ENCODE results near the gene ACCSL. TPM values are rescaled to one million over a fixed set of nuclear protein-coding genes. Genes with fewer than 3 reads are reported as not detected.
A peak's percentile ranks its signal among the peaks of the same experiment; 100 is the strongest.

ACCSL gene
- total RNA-seq, 4 donors from 2014 or later = not detected

DNA sequence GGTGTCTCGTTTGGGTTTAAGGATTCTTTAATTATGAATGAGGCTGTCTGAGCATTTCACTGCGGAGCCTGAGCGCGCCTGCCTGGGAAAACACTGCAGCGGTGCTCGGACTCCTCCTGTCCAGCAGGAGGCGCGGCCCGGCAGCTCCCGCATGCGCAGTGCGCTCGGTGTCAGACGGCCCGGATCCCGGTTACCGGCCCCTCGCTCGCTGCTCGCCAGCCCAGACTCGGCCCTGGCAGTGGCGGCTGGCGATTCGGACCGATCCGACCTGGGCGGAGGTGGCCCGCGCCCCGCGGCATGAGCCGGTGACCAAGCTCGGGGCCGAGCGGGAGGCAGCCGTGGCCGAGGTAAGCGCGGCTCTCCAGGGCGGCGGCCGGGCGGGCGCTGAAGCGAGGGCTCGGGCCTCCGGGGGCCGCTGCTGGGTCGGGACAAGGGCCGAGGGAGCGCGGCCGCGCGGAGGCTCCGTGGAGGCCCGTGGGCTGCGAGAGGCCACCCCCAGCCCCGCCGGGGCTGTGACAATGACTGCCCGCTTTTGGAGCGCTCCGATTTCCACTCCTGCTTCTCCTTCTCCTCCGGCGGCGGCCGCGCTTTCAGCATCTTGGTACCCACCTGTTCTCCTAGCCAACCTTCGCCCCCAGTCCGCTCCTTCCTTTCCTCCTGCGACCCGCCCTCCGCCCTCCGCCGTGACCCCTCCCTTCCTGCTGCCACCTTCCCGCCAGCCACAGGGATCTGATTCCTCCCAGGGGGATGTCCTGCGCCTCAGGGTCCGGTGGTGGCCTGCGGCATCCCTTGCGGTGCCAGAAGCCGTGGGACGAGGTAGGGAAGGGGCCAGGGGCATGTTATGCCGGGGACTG is 48.0 kb downstream of the ACCSL start, which contains the start of gene EXT2:
EXT2 (plus strand) TSS at position 173 of the 854 bp plus-strand sequence. CDS start 12,035 bp downstream, outside the sequence.
- ATAC-seq (ENCODE audit: low FRiP score) (peak; percentile 93), DNase-seq (ENCODE audit: low spot score) (peak; percentile 64)
- TF ChIP-seq, protein P1, sequence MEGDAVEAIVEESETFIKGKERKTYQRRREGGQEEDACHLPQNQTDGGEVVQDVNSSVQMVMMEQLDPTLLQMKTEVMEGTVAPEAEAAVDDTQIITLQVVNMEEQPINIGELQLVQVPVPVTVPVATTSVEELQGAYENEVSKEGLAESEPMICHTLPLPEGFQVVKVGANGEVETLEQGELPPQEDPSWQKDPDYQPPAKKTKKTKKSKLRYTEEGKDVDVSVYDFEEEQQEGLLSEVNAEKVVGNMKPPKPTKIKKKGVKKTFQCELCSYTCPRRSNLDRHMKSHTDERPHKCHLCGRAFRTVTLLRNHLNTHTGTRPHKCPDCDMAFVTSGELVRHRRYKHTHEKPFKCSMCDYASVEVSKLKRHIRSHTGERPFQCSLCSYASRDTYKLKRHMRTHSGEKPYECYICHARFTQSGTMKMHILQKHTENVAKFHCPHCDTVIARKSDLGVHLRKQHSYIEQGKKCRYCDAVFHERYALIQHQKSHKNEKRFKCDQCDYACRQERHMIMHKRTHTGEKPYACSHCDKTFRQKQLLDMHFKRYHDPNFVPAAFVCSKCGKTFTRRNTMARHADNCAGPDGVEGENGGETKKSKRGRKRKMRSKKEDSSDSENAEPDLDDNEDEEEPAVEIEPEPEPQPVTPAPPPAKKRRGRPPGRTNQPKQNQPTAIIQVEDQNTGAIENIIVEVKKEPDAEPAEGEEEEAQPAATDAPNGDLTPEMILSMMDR (IDR thresholded peaks at IDR 0.05) = peak in 1 of 3 donors; percentile 15

DNA sequence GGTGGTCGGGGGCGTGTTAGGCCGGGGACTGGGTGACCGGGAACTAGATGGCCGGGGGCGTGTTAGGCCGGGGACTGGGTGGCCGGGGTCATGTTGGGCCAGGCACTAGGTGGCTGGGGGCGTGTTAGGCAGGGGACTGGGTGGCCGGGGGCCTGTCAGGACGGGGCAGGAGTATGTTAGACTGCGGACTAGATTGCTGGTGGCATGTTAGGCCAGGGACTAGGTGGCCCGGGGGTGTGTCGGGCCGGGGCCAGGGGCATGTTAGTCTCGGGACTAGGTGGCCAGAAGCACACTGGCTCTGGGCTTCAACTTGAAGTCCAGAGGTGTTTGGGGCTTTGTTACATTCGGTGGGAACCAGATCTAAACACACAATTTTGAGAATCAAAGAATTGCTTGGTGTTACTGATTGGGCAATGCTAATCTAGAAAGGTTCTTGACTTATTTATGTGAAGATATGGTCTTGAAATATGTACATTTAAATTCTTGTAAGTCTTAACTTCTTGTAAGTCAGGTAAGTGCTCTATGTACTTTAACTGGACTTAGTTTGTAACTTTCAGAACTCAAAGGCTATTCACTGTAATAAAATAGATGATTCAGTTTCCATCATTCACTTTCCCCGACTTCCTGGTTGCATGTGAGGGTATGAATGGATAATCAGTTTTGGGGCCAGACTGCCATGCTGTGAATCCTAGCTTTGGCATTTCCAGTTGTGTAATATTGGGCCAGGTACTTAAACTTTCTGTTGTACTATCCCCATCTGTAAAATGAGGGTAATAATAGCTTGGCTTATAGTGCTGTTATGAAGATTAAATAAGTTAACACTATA is 48.8 kb downstream of the ACCSL start:
- ATAC-seq (ENCODE audit: low FRiP score) (peak; percentile 36), DNase-seq (ENCODE audit: low spot score) (no peak)
- TF ChIP-seq, protein P1 (IDR thresholded peaks at IDR 0.05) = no peak

DNA sequence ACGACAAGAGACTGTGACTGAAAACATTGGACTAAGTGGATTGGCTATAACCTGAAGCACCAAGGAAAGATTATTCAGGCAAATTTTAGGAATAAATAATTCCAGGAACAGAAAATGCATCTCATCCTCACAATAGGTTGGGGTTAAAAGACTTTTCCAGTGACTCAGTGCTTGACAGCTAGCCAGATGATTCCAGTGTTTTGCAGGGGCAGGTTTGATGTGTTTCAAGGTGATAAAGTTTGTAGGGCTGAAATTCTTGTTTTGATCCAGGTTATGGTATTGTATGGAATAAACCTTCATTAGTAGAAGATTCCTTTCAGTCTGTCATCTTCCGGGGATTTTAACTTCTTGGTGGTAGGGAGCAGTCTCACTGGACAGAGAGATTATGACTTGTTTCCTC is 50.0 kb downstream of the ACCSL start:
- TF ChIP-seq, protein P1 (IDR thresholded peaks at IDR 0.05) = no peak
- no peak for DNase-seq (ENCODE audit: low spot score)
- no peak for ATAC-seq (ENCODE audit: low FRiP score)

DNA sequence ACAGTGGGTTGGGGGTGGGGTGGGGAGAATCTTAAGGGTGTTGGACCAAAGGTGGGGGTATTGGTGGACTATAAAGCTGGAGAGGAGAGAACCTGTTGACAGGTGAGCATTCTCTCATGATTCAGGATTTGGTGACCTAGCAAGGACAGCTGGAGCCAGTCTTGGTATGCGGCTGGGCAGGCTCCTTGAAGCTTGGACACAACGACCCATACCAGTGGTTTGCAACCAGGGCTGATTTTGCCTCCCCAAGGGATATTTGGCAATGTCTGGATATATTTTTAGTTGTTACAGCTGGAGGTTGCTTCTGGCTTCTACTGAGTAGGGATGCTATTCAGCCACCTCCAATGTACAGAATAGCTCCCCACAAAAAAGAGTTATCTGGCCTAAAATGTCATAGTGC is 53.3 kb downstream of the ACCSL start:
- TF ChIP-seq, protein P1 (IDR thresholded peaks at IDR 0.05) = no peak
- DNase-seq (ENCODE audit: low spot score) (no peak), ATAC-seq (ENCODE audit: low FRiP score) (no peak)

DNA sequence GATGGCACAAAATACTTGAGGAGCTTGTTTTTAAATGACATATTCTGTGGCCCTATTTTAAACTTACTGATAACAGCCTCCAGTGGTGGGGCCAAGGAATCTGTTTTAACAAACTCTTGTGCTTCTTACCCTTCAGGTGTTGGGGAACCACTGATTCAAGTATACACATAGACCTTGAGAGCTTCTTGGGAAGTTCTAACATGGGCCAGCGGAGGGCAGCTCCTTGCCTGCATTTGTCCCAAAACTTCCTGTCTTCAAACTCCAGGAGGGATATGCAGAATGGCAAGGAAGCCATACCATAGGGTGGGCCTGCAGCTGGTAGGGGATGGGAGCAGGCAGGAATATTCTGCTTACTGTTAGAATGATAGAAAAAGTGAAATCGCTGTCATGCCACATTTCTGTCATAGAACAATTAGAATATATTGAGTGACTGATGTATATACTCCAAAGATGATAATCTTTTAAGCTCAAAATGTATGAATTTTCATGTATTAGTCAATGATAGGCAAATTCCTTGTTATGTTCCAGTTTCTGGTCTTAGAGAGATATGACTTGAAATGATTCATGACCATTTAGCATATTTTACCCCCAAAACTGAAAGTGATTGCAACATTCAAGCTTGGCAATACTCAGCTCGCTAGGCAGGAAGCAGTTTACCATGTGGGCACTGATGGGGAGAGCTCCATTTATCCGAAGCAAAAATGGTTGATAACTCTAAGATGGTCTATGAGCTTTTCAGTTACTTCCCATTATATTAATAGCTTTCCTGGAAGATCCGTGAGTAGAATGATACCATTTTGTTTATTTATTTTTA is 56.9 kb downstream of the ACCSL start:
- TF ChIP-seq, protein P1 (IDR thresholded peaks at IDR 0.05) = no peak
- no peak for DNase-seq (ENCODE audit: low spot score)
- no peak for ATAC-seq (ENCODE audit: low FRiP score)

DNA sequence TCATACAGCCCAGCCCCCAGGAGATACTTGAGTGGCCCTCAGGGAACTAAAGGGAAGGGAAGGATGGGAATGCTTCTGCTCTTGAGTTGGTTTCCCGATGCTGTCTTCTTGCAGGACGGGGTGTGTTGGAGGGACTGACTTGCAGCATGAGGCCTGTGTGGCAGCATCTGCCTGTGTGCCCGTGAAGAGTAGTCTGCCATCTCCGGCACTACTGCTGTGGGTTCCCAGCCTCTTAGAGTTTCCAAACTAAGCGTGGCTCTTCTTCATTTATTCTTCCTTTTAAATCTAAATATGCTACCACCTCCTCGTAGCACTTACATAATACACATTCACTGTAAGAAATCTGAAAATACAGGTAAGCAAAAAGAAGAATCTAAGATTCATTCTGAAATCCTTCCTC is 60.5 kb downstream of the ACCSL start:
- TF ChIP-seq, protein P1 (IDR thresholded peaks at IDR 0.05) = no peak
- DNase-seq (ENCODE audit: low spot score) = no peak
- ATAC-seq (ENCODE audit: low FRiP score) = no peak
